Measurements from ENCODE around the gene C17orf58. TPM values are rescaled to one million over a fixed set of nuclear protein-coding genes. Genes with fewer than 3 reads are reported as not detected.
"Not testable (repeated sequence)": the region's sequence is repeated elsewhere in the genome, so short reads cannot be mapped to it uniquely, and the experiment has no call there.

The C17orf58 gene
- 10 to 100 TPM in 1 of 2 donors, 1 to 10 TPM in 1; 9.8 to 10.6 TPM for total RNA-seq
- long read RNA-seq, transcript C17orf58-203 (2 exons, 1,654 nt): major isoform, 8 of 21 reads
- long read RNA-seq, transcript C17orf58-202 (3 exons, 1,082 nt): major isoform, 8 of 21 reads
- long read RNA-seq, partial matches to known transcripts: 3 of 21 reads
- long read RNA-seq, other reads (novel, unspliced or antisense): 2 of 21 reads

GRCh38 chr17:67996301-67997171, at the start of gene C17orf58:
C17orf58 (minus strand) TSS chr17:67996469; CDS start chr17:67996198, 271 bp downstream.
- peak in 1 of 2 donors; percentile 20 for DNase-seq
- ATAC-seq; intact Hi-C loops (cut with DNase I, micrococcal nuclease): not testable (repeated sequence)

DNA sequence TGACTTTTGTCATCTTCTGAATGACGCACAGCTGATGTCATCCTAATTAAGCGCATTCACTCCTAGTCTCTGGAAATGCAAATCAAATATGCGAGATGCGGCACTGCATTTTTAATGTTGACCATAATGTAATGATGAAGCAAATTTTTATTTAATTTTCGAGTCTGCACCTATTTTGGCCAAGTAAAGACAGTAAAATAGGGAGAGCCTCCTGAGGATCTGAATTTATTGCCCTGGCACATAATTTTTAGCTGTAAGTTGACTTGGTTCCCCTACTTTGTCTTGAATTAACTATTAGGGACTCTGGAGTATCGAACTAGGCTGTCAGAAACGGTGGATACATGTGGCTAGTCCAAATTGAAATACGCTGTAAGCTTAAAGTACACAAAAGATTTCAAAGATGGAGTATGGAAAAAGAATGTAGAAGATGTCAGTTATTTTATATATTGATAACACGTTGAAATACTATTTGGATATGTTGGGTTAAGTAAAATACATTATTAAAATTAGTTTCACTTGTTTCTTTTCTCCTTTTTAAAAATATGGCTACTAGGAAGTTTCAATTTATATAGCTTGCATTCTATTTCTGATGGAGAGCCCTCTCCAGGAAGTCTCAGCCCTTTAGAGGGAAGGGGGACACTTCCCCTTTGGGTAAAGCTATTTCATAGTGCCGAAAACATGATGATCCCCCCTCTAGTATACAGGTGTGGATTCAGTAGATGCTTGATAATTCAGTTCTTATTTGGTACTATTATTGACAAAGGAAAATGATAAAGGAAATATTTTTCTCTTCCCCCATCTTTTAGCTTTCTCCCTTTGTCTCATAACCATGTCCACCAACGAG, 40.3 kb upstream of the C17orf58 start:
- intact Hi-C loops (cut with DNase I, micrococcal nuclease): no loop called here
- ATAC-seq (peak; percentile 40), DNase-seq (no peak)

- ATAC-seq (peak; percentile 93), DNase-seq (peak; percentile 95 to 96)
- intact Hi-C loops (cut with DNase I, micrococcal nuclease): no loop called here
Measured at GRCh38 chr17:68035523-68036303, 39.4 kb upstream of the C17orf58 start, which contains the start of gene KPNA2. KPNA2 (plus strand) TSS chr17:68035735; CDS start chr17:68037133, 1,398 bp downstream.

DNA sequence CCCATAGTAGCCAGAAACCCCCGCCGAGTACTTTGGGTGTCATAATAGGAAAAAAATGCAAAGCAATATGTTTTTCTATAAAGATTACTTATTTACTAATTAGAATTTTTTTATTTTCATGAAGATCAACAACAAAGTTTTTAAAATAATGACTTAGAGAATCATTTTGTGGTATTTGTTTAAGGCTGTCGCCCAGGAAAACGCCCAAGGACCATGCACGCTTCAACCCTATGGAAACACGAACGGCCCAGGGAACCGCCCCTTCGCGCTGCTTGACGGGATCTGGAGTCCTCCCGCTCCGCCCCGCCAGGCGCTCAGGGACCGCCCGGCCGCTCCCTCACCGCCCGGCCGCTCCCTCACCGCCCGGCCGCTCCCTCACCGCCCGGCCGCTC, 38.9 kb upstream of the C17orf58 start:
- ATAC-seq: peak; percentile 86

DNA sequence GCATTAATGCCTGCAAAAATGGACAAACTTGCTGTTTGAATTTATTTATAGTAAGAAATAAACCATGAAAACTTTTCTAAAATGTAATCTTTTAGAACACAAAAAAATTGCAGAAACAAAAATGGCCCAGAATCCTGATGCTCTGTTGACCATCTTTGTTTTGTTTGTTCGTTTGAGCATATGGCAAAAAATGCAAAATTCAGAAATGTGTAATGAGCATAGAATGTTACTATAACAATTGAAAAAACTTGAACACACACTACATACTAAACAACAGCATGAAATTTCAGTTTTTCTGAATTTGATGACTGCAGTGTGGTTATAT, 38.1 kb upstream of the C17orf58 start:
- ATAC-seq (no peak), DNase-seq (no peak)
- intact Hi-C loops (cut with DNase I, micrococcal nuclease): no loop called here

More for the DNA sequence above, 38.9 kb upstream of the C17orf58 start:
- intact Hi-C loops (cut with DNase I, micrococcal nuclease): no loop called here
- peak; percentile 95 to 96 for DNase-seq

DNA sequence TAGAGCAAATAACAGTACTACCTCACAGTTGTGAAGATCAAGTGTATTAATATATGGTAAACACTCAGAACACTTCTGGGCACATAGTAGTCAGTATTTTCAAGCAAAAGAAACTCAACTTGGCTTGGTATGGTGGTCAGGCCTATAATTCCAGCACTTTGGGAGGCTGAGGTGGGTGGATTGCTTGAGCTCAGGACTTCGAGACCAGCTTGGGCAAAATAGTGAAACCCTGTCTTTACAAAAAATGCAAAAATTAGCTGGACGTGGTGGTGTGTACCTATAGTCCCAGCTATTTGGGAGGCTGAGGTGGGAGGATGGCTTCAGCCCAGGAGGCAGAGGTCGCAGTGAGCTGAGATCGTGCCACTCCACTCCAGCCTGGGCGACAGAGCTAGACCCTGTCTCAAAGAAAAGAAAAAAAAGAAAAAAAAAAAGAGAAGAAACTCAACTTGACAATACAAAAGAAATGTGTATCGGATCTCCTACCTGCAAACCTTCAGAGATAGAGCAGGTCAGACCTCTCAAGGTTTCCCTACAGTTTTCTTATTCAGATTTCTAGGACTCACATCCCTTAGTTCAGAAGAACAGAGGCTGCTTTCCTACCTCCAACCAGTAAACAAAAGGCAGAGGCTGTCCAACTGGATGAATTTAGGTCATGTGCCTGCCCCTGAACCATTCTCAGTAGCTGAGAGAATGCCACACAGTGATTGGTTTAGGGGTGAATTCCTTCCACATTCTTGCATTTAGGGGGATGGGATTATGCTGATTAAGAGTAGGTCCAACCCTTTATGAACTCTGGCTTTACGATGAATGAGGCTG, 37.6 kb upstream of the C17orf58 start:
- intact Hi-C loops (cut with DNase I, micrococcal nuclease): no loop called here
- ATAC-seq (no peak), DNase-seq (no peak)

- no peak for ATAC-seq
- intact Hi-C loops (cut with DNase I, micrococcal nuclease): no loop called here
- no peak for DNase-seq
Measured at GRCh38 chr17:68029512-68030215, 33.4 kb upstream of the C17orf58 start.

DNA sequence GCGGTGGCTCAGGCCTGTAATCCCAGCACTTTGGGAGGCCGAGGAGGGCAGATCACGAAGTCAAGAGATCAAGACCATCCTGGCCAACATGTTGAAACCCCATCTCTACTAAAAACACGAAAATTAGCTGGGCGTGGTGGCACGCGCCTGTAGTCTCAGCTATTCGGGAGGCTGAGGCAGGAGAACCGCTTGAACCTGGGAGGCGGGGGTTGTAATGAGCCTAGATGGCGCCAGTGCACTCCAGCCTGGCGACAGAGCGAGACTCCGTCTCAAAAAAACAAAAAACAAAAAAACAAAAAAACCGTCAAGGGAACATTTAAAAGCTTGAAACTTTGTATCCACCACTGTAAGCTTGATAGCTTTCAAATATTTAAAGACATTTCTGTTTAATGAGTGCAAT, 26.3 kb upstream of the C17orf58 start:
- intact Hi-C loops (cut with DNase I, micrococcal nuclease); ATAC-seq; DNase-seq: not testable (repeated sequence)

DNA sequence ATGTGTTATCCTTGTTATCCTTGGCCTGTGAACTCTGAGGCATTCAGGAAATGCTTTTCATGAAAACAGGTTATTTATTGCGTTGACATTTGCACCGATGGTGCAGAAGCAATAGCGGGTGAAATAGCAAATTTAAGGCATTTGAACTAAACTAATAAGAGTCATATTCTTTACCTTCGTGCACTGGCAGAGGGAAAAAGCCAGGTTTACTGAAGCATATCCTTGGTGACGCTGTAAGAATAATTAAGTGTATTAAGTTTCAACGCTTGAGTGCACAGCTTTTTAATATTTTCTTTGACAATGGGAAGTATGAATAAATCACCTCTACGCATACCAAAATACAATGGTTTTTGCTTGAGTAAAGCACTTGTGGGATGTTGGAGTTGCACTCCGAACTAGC, 25.7 kb upstream of the C17orf58 start:
- intact Hi-C loops (cut with DNase I, micrococcal nuclease): no loop called here
- DNase-seq (no peak), ATAC-seq (no peak)

DNA sequence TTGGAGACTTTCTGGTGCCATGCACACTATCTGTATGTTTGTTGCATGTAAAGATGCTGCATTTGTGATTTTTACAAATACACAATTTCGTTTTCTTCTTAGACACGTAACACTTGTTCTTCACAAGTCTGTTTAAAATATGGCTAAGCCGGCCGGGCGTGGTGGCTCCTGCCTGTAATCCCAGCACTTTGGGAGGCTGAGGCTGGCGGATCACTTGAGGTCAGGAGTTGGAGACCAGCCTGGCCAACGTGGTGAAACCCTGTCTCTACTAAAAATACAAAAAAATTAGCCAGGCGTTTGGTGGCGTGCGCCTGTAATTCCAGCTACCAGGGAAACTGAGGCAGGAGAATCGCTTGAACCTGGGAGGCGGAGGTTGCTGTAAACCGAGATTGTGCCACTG, 24.5 kb upstream of the C17orf58 start:
- ATAC-seq: not testable (repeated sequence)

DNA sequence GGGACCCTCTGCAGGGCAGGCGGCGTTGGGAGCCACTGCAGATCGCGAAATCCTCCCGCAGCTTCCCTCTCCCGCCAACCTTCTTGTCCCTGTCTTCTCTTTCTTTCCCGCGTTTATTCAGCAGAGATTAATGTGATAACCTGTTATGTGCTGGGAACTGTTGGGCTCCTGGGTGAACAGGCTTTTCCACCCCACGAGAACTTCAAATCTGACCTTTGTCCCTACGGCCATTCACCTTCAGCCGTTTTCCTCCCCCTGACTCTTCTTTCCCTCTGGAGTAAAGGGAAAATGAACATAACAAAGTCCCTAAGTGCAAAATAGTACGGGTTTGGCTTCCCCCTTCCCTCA, 24.1 kb upstream of the C17orf58 start:
- DNase-seq (no peak), ATAC-seq (peak; percentile 53)
- intact Hi-C loops (cut with DNase I, micrococcal nuclease): no loop called here

More for the DNA sequence above, 24.5 kb upstream of the C17orf58 start:
- intact Hi-C loops (cut with DNase I, micrococcal nuclease): not testable (repeated sequence)
- DNase-seq: peak in 1 of 2 donors; percentile 16

DNA sequence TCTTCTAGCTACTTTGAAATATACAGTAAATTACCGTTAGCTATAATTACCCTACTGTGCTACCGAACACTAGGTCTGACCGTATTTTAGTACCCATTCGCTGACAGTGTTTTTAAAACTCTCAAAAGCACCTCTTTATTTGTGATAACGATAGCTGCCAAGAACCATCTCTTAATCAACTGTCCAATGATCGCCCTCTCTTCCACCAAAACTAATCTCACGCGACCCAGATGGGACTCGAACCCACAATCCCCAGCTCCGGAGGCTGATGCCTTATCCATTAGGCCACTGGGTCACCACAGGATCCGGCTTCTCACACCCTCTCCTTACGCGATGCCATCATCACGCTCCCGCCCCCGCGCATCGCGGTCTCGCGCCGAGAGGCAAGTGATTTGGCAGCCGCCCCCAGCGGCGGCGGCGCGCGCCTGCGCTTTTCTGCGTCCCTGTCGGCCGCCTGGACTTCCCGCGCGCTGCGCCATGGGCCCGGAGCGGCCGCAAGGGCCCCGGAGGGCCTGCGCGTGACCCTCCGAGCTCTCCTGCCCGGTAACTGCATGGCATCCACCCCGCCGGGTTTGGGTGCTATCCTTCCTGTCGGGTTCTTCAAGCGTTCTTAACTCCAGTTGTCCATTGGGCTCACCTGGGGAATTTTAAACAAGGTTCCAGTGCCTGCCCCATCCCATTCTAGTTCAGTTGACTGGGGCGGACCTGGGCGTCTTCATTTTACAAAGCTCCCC, 23.6 kb upstream of the C17orf58 start:
- peak; percentile 91 to 96 for DNase-seq
- ATAC-seq: peak; percentile 97
- intact Hi-C loops (cut with DNase I, micrococcal nuclease): no loop called here

GRCh38 chr17:68019336-68019674, 23.0 kb upstream of the C17orf58 start:
- intact Hi-C loops (cut with DNase I, micrococcal nuclease): no loop called here

GRCh38 chr17:68018493-68018892, 22.2 kb upstream of the C17orf58 start:
- intact Hi-C loops (cut with DNase I, micrococcal nuclease); DNase-seq; ATAC-seq: not testable (repeated sequence)

More at GRCh38 chr17:68019336-68019674, 23.0 kb upstream of the C17orf58 start:
- no peak for DNase-seq
- ATAC-seq: no peak

DNA sequence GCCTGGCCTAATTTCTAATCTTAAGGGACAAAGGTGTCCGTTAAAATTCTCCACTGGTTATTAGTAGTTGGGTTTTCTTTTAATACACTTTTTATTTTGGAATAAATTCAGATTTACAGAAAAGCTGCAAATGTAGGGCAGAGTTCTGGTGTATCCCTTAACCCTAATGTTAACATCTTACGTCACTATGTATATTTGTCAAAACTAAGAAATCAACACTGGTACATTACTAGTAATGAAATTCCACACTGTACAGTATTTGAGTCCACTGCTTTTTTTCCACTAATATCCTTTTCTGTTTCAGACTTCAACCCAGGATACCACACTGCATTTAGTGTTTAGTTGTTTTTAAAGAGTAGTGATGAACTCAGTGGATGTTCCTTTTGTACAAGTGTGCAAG, 20.6 kb upstream of the C17orf58 start:
- DNase-seq: no peak
- ATAC-seq: no peak
- intact Hi-C loops (cut with DNase I, micrococcal nuclease): no loop called here

- no peak for DNase-seq
- intact Hi-C loops (cut with DNase I, micrococcal nuclease): no loop called here
Measured at GRCh38 chr17:68015081-68015723, 18.9 kb upstream of the C17orf58 start.

More at GRCh38 chr17:68015081-68015723, 18.9 kb upstream of the C17orf58 start:
- no peak for ATAC-seq
